ENCODE results near the gene KDM7A.

DNA sequence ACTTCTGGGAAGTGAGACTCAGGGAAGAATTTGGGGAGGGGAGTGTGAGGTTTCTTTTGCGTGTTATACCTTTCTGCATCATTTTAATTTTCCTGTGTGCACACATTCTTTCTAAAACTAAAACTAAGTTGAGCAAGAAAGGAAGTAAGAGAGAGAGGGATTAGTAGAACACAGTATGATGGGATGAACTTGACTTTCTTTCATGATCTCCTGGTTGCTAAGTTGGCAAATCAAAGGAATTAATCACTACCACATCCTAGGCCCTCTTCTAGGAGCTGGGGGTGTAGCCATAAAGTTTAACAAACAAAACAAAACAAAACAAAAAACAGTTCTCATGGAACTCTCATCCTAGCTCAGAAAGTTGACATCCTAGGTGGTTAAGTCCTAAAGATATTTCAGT, 19.1 kb upstream of the KDM7A start:
- TF ChIP-seq FOXK2 (IDR thresholded peaks at IDR 0.05) (no peak), TARDBP (IDR thresholded peaks at IDR 0.05) (no peak), LEF1 (IDR thresholded peaks at IDR 0.05; ENCODE audit: borderline replicate concordance) (no peak), FOXA1 (IDR thresholded peaks at IDR 0.05) (no peak), SUZ12 (IDR thresholded peaks at IDR 0.05) (no peak)
